ENCODE data around the gene LINC01488.

GRCh38 chr11:69471729-69472540, 9.5 kb upstream of the LINC01488 start:
- TF ChIP-seq JUNB (IDR thresholded peaks at IDR 0.05; ENCODE audit: unreplicated experiment) (no peak), ETS1 (IDR thresholded peaks at IDR 0.05) (no peak)
- TF ChIP-seq, protein P1, sequence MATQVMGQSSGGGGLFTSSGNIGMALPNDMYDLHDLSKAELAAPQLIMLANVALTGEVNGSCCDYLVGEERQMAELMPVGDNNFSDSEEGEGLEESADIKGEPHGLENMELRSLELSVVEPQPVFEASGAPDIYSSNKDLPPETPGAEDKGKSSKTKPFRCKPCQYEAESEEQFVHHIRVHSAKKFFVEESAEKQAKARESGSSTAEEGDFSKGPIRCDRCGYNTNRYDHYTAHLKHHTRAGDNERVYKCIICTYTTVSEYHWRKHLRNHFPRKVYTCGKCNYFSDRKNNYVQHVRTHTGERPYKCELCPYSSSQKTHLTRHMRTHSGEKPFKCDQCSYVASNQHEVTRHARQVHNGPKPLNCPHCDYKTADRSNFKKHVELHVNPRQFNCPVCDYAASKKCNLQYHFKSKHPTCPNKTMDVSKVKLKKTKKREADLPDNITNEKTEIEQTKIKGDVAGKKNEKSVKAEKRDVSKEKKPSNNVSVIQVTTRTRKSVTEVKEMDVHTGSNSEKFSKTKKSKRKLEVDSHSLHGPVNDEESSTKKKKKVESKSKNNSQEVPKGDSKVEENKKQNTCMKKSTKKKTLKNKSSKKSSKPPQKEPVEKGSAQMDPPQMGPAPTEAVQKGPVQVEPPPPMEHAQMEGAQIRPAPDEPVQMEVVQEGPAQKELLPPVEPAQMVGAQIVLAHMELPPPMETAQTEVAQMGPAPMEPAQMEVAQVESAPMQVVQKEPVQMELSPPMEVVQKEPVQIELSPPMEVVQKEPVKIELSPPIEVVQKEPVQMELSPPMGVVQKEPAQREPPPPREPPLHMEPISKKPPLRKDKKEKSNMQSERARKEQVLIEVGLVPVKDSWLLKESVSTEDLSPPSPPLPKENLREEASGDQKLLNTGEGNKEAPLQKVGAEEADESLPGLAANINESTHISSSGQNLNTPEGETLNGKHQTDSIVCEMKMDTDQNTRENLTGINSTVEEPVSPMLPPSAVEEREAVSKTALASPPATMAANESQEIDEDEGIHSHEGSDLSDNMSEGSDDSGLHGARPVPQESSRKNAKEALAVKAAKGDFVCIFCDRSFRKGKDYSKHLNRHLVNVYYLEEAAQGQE (IDR thresholded peaks at IDR 0.05; ENCODE audit: unreplicated experiment): no peak
- TF ChIP-seq, protein P2, sequence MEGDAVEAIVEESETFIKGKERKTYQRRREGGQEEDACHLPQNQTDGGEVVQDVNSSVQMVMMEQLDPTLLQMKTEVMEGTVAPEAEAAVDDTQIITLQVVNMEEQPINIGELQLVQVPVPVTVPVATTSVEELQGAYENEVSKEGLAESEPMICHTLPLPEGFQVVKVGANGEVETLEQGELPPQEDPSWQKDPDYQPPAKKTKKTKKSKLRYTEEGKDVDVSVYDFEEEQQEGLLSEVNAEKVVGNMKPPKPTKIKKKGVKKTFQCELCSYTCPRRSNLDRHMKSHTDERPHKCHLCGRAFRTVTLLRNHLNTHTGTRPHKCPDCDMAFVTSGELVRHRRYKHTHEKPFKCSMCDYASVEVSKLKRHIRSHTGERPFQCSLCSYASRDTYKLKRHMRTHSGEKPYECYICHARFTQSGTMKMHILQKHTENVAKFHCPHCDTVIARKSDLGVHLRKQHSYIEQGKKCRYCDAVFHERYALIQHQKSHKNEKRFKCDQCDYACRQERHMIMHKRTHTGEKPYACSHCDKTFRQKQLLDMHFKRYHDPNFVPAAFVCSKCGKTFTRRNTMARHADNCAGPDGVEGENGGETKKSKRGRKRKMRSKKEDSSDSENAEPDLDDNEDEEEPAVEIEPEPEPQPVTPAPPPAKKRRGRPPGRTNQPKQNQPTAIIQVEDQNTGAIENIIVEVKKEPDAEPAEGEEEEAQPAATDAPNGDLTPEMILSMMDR (conservative IDR thresholded peaks at IDR 0.05; ENCODE audit: low read depth in 2 of 2): no peak
